ENCODE data around the gene CPNE5.

DNA sequence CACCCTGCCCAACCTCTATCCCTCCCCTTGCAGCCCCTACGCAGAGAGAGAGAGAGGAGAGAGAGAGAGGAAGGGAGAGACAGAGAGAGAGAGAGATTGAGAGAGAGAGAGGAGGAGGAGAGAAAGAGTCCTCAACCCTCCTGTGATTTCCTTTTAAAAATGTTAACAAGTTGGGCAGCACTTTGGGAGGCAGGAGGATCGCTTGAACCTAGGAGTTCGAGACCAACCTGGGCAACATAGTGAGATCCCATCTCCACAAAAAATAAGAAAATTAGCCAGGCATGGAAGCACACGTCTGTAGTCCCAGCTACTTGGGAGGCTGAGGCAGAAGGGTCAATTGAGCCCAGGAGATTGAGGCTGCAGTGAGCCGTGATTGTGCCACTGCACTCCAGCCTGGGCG is 30.1 kb downstream of the CPNE5 start:
- TF ChIP-seq EZH2 (IDR thresholded peaks at IDR 0.05; ENCODE audit: borderline replicate concordance) = no peak
- no peak for TF ChIP-seq CTCF (IDR thresholded peaks at IDR 0.05; ENCODE audit: poor library complexity)
- no peak for TF ChIP-seq EZH2phosphoT487 (IDR thresholded peaks at IDR 0.05; ENCODE audit: low read depth, severe bottlenecking, unreplicated experiment)
